Measurements from ENCODE around the gene WARS2. TPM values are rescaled to one million over a fixed set of nuclear protein-coding genes. Genes with fewer than 3 reads are reported as not detected.

The WARS2 gene
- total RNA-seq, 2 experiments from 2014 or later: 18.3 to 20.2 TPM

GRCh38 chr1:118995312-118996016, 145.0 kb downstream of the WARS2 start:
- H3K36me3 Mint-ChIP-seq: peaks cover 6% of the 10 kb centered on the region
- H3K27me3 Mint-ChIP-seq: peaks cover 94% of the 10 kb centered on the region
- no peak overlapping the region for H3K4me3 Mint-ChIP-seq
- DNase-seq: no peak
- H3K27ac Mint-ChIP-seq: no peak overlapping the region
- H3K9me3 Mint-ChIP-seq: peaks cover 7% of the 10 kb centered on the region
- peaks cover 8% of the 10 kb centered on the region for H3K4me1 Mint-ChIP-seq

- peaks cover 7% of the 10 kb centered on the region for H3K9me3 Mint-ChIP-seq
- H3K36me3 Mint-ChIP-seq: peaks cover 6% of the 10 kb centered on the region
- no peak overlapping the region for H3K27ac Mint-ChIP-seq
- DNase-seq: no peak
- no peak overlapping the region for H3K4me3 Mint-ChIP-seq
- H3K27me3 Mint-ChIP-seq: peaks cover 94% of the 10 kb centered on the region
- peaks cover 9% of the 10 kb centered on the region for H3K4me1 Mint-ChIP-seq
Measured at GRCh38 chr1:118993700-118994026, 146.8 kb downstream of the WARS2 start.

DNA sequence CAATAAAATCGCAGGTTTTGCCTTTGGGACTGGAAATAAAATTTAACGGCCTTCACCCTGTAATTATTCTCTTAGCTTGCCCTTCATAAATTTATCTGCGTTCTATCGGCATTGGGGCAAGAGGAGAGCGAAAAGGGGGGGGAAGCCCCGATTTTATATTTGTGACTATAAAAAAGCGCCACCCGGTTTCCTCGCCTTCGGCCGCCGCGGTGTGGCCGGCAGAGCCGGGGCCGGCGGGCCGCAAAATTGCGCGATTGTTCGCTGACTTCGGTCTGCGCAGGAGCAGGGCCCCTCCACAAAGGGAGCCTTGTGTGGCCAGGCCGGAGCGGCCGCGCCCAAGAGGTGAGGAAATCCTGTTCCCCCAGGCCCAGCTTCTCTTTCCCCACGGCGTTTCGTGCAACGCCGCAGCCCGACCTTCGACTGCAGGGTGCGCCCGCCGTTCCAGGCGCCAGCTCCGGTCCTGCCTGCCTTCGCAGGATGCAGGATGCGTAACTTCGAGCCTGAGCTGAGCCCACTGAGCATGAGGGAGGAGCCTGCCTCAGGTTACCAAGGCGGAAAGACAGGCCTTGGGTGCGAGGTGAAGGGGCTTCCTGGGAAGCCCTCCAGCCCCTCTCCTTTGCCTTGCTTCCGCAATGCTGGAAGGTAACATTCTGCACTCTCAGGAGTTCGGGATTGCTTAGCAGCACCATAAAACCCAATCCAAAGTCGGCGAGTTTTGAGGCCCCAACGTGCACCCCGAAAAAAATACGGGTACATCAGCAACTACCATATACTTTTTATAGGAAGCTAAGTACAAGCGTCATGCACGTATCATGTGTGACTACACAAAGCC, 147.4 kb downstream of the WARS2 start:
- DNase-seq: no peak
- Mint-ChIP-seq H3K27ac (no peak overlapping the region), H3K36me3 (peaks cover 6% of the 10 kb centered on the region), H3K9me3 (peaks cover 7% of the 10 kb centered on the region), H3K27me3 (peaks cover 94% of the 10 kb centered on the region), H3K4me3 (no peak overlapping the region), H3K4me1 (peaks cover 11% of the 10 kb centered on the region)

DNA sequence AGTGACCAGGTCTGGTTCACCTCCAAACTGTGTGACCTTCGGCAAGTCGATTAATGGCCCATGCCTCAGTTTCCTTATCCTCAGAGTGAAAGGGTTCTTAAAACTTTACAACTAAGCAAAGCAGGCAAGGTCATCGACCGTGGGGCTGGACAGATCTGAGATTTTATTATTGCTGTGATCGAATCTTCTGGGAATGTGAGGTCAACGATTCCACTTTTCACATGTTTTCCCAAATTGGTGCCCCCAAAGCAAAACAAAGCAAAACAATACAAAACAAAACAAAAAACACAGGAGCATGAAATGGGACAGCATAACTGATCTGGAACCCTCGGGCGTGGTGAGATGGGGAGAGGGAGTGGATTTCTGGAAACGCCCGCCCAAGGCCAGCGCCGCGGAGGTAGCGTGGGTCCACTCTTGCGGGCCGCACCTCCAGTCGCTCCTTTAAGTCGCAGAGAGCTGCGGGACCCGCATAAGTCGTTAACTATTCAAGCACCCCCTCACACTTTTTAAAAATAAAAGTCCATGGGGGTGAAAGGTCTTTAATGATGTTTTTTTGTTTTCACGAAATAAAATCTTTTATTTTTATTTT, 148.1 kb downstream of the WARS2 start:
- Mint-ChIP-seq H3K4me1 (peaks cover 13% of the 10 kb centered on the region), H3K27ac (no peak overlapping the region), H3K36me3 (peaks cover 6% of the 10 kb centered on the region)

GRCh38 chr1:118991448-118991847, 149.0 kb downstream of the WARS2 start:
- Mint-ChIP-seq H3K36me3 (peaks cover 6% of the 10 kb centered on the region), H3K9me3 (peaks cover 7% of the 10 kb centered on the region), H3K27ac (no peak overlapping the region), H3K27me3 (peaks cover 97% of the 10 kb centered on the region), H3K4me3 (no peak overlapping the region), H3K4me1 (peaks cover 19% of the 10 kb centered on the region)
- no peak for DNase-seq

More for the DNA sequence above, 148.1 kb downstream of the WARS2 start:
- no peak for DNase-seq
- Mint-ChIP-seq H3K27me3 (peaks cover 96% of the 10 kb centered on the region), H3K4me3 (no peak overlapping the region), H3K9me3 (peaks cover 7% of the 10 kb centered on the region)

DNA sequence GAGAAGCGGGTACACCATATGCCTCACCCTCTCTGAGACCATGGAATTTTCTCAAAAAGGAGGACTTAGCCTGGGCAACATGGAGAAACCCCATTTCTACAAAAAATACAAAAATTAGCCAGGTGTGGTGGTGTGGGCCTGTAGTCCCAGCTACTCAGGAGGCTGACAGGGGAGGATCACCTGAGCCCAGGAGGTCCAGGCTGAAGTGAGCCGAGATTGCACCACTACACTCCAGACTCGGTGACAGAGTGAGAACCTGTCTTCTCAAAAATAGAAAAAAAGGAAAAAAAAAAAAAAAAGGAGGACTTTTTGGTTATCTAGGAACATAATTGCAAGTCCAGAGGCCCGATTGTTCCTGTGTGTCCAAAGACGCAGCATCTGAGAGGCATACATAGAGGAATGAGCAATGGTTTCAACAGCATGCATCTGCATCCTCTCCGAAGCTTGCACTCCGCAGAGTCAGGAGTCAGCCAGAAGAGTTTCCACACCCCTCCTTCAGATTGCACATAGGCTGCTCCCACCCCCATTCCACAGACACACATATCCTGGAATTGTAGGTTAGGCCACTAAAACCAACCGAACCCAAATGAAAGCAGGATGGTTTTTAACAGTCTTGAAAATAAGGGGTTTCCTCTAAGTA, 149.8 kb downstream of the WARS2 start:
- DNase-seq: no peak
- Mint-ChIP-seq H3K9me3 (peaks cover 7% of the 10 kb centered on the region), H3K27ac (no peak overlapping the region), H3K27me3 (peaks cover 97% of the 10 kb centered on the region), H3K4me3 (no peak overlapping the region), H3K4me1 (peaks cover 24% of the 10 kb centered on the region), H3K36me3 (peaks cover 6% of the 10 kb centered on the region)

- H3K9me3 Mint-ChIP-seq: peaks cover 7% of the 10 kb centered on the region
- no peak overlapping the region for H3K4me3 Mint-ChIP-seq
- H3K27ac Mint-ChIP-seq: no peak overlapping the region
- peaks cover 97% of the 10 kb centered on the region for H3K27me3 Mint-ChIP-seq
- DNase-seq: no peak
- H3K4me1 Mint-ChIP-seq: peaks cover 31% of the 10 kb centered on the region
- peaks cover 10% of the 10 kb centered on the region for H3K36me3 Mint-ChIP-seq
Measured at GRCh38 chr1:118989878-118990378, 150.5 kb downstream of the WARS2 start.

GRCh38 chr1:118989006-118989815, 151.2 kb downstream of the WARS2 start:
- Mint-ChIP-seq H3K4me3 (no peak overlapping the region), H3K36me3 (peaks cover 15% of the 10 kb centered on the region), H3K27ac (no peak overlapping the region), H3K27me3 (peaks cover 97% of the 10 kb centered on the region), H3K4me1 (peaks cover 35% of the 10 kb centered on the region), H3K9me3 (peaks cover 10% of the 10 kb centered on the region)
- no peak for DNase-seq

- Mint-ChIP-seq H3K27ac (peak within 1 kb of the TSS; percentile 48), H3K27me3 (peaks cover 97% of the 10 kb centered on the region), H3K4me3 (peak within 1 kb of the TSS; percentile 42), H3K36me3 (peaks cover 21% of the 10 kb centered on the region), H3K9me3 (peaks cover 14% of the 10 kb centered on the region), H3K4me1 (peaks cover 39% of the 10 kb centered on the region)
- no peak for DNase-seq
Measured at GRCh38 chr1:118988186-118989005, 152.1 kb downstream of the WARS2 start, which contains the start of gene TBX15. TSS of gene TBX15 (minus strand) at chr1:118988343. CDS start at chr1:118987795, 548 bp downstream.

DNA sequence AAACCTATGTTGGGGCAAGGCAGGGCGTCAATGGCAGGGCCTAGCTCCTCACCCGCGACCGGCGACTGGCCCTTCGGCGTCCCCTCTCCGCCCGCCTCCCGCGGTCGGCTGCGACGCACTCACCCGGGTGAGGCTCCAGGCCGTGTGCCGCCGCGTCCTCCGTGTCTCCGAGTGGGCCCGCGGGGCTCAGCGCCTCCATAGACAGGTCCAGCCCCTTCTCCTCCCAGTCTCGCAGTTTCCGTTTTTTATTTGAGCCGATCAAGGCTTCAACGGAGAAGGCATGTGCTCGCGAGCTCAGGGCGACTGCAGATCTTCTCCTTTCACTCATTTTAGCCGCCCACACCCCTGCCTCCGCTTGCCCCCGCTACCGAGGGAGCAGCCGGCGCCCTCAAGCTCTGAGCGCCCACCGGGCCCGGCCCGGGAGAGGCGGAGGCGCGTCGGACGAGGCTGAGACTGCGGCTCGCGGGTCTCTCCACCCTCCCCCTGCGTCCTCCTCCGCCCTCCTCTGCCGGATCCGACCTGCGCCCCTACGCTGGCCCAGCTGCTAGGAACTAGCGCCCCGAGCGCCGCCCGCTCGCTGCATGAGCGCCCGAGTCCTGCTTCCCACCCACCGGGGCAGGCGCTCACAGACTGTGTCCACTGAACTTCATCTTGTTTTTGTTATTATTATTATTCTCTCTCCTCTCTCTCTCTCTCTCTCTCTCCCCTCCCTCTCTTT, 152.8 kb downstream of the WARS2 start:
- H3K27ac Mint-ChIP-seq: no peak overlapping the region
- H3K36me3 Mint-ChIP-seq: peaks cover 23% of the 10 kb centered on the region
- DNase-seq: no peak
- peaks cover 17% of the 10 kb centered on the region for H3K9me3 Mint-ChIP-seq
- peaks cover 99% of the 10 kb centered on the region for H3K27me3 Mint-ChIP-seq
- peaks cover 39% of the 10 kb centered on the region for H3K4me1 Mint-ChIP-seq
- H3K4me3 Mint-ChIP-seq: peak overlapping the region; percentile 14

DNA sequence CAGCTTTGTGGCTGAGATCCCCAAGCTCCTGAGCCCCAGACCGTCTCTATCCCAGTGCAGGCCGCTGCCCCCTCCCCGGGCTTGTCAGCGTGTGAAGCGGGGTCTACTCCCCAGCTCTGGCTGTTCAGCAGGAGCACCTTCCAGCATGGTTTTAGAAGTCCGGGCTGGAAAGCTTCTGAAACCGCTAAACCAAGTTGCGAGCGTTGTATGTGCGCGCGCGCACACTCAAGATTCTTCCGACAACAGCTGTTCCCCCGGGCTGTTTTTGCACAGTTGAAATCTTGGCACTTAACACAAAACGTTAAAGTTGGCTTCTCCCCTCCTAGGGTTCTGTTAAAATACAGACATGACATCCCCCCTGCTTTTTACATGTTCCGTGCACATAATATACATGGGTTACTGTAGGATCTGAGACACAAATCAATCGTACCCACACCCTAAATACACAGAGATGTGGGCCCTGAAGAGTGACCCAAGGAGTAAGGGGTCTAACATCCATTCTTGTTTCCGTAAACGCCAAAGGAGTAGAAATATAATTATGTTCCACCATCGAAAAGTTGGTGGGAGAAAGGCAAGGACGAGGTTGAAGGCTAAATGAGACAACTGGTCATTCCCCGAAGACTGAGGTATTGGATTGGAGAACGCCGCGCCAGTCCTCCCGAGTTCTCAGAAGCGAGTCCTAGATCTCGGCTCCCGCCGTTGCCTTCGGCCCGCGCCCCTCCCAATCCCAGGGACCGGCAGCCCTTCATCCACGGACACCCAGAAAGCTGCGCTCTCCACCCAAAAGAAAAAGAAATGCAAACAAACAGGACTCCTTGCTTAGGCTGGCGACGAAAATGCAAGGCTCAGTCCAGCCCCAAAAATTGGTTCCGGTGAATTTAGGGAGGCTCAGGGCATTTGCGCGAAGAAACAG, 153.6 kb downstream of the WARS2 start:
- peaks cover 19% of the 10 kb centered on the region for H3K36me3 Mint-ChIP-seq
- H3K27ac Mint-ChIP-seq: peak overlapping the region; percentile 48
- peaks cover 36% of the 10 kb centered on the region for H3K4me1 Mint-ChIP-seq
- peaks cover 13% of the 10 kb centered on the region for H3K9me3 Mint-ChIP-seq
- H3K4me3 Mint-ChIP-seq: peak overlapping the region; percentile 42
- DNase-seq: no peak
- H3K27me3 Mint-ChIP-seq: peaks cover 99% of the 10 kb centered on the region

All from activated naive CD8-positive, alpha-beta T cell treated with anti-CD3 and anti-CD28 coated beads for 36 hours (primary cell).